Spleen (tissue), 11 donors: ENCODE measurements around the gene ROR1. TPM values are rescaled to one million over a fixed set of nuclear protein-coding genes. Genes with fewer than 3 reads are reported as not detected.

ENCODE experiments used
- DNase-seq: peaks from one replicate; pipeline ENCODE4 v3.0.0-alpha.2; 2020
- H3K27ac ChIP-seq, 8 donors: fragments of 200-600 bp; sonication (generic) in 7 of 8; 1 replicate in 4 of 8; 2 replicates in 4 of 8; pipeline versions ENCODE4 v1.5.0 to v1.8.0; 2016 to 2021; ENCODE audit warnings: inconsistent platforms in 4 of 8, mild to moderate bottlenecking in 4 of 8, moderate library complexity in 1 of 8
- H3K27me3 ChIP-seq, 7 donors: fragments of 200-600 bp; sonication (generic) in 6 of 7; replicated peaks in 1 of 7; 1 replicate in 4 of 7; 2 replicates in 3 of 7; pipeline versions ENCODE4 v1.5.0 to v1.8.0; 2016 to 2021; ENCODE audit warnings: inconsistent platforms in 3 of 7, mild to moderate bottlenecking in 1 of 7
- H3K36me3 ChIP-seq, 6 donors: fragments of 200-600 bp; sonication (generic) in 5 of 6; 1 replicate in 4 of 6; 2 replicates in 2 of 6; pipeline versions ENCODE4 v1.5.0 to v1.8.0; 2016 to 2021; ENCODE audit warnings: inconsistent platforms in 2 of 6
- H3K4me1 ChIP-seq, 6 donors: fragments of 200-600 bp; sonication (generic) in 5 of 6; 1 replicate in 3 of 6; 2 replicates in 3 of 6; pipeline versions ENCODE4 v1.5.0 to v1.8.0; 2016 to 2021; ENCODE audit warnings: inconsistent platforms in 3 of 6
- H3K4me3 ChIP-seq, 8 donors: fragments of 200-600 bp; sonication (generic) in 7 of 8; 1 replicate in 4 of 8; 2 replicates in 4 of 8; pipeline versions ENCODE4 v1.5.0 to v1.8.0; 2016 to 2021; ENCODE audit warnings: inconsistent platforms in 4 of 8, mild to moderate bottlenecking in 4 of 8, moderate library complexity in 2 of 8
- H3K9me3 ChIP-seq, 8 donors: fragments of 200-600 bp; sonication (generic) in 7 of 8; 1 replicate in 4 of 8; 2 replicates in 4 of 8; pipeline versions ENCODE4 v1.5.0 to v1.8.0; 2016 to 2021; ENCODE audit warnings: inconsistent platforms in 4 of 8
- POLR2A ChIP-seq, 3 donors: fragments of 450-650 bp; IDR thresholded peaks; one replicate each; pipeline ENCODE4 v1.5.1; 2017; ENCODE audit warnings: antibody characterized with exemption in 3 of 3, mild to moderate bottlenecking in 1 of 3
- POLR2AphosphoS5 ChIP-seq, 3 donors: sonication (generic); formaldehyde crosslinking; IDR thresholded peaks; one replicate each; pipeline ENCODE4 v1.5.1; 2017; ENCODE audit warnings: antibody characterized with exemption in 3 of 3
- WGBS, 5 donors: extraction: QIAGEN DNeasy Blood & Tissue Kit in 3 of 5; methylation state at CpG; one replicate each; pipeline versions ENCODE4 v1.1.5 to v1.1.7; 2013 to 2018; 5-methylcytosine and 5-hydroxymethylcytosine counted together
- intact Hi-C: fragments of 100-400 bp; cut with DNase I; formaldehyde crosslinking; loops from one replicate; pipeline ENCODE4 v1.15.0; 2023; ENCODE audit warnings: low total_unique reads
- polyA plus RNA-seq, 3 donors: library from polyadenylated mRNA; stranded (reverse); fragments of 200-250 nt; gene quantifications; one replicate each; pipeline ENCODE4 v1.2.1, GENCODE V29; 2013
- total RNA-seq, 7 donors: library from RNA; depleted of rRNA in 3 of 7; stranded (reverse); fragments of >200 nt in 3 of 7; fragmentation: NEBNext Ultra II Directional in 4 of 7; extraction: Animal tissue kit (Norgen Biotek cat#: 25700) in 4 of 7; gene quantifications; one replicate each; pipeline versions ENCODE4 v1.1.0 to v1.2.1, GENCODE V29; 2016 to 2021
- TF ChIP-seq, protein P1 (sequence below), 11 experiments: fragments of 200-600 bp in 7 of 11; fragments of 450-650 bp in 4 of 11; sonication (generic) in 4 of 11; IDR thresholded peaks in 8 of 11; conservative IDR thresholded peaks in 3 of 11; 1 replicate in 7 of 11; 2 replicates in 4 of 11; pipeline versions ENCODE4 v1.4.0 to v1.8.0; 2016 to 2021; ENCODE audit warnings: antibody characterized with exemption in 11 of 11, inconsistent platforms in 4 of 11, mild to moderate bottlenecking in 1 of 11
- donor health status: healthy with polysubstance abuse.
- donor health status: DM: no; HTN: no; CAD: no; lungs with moderate emphysema.
- donor health status: DM: no; HTN: no; CAD: no.
- donor health status: Bipolar disorder and iron deficiency.
- donor health status: healthy.
- donor health status: DM: no; HTN: no; CAD: no.
- donor health status: DM: yes; HTN: yes; CAD: no.

The ROR1 gene
- total and polyA plus RNA-seq, 10 donors, result 0.43 to 12.3 (median 6.4) TPM

DNA sequence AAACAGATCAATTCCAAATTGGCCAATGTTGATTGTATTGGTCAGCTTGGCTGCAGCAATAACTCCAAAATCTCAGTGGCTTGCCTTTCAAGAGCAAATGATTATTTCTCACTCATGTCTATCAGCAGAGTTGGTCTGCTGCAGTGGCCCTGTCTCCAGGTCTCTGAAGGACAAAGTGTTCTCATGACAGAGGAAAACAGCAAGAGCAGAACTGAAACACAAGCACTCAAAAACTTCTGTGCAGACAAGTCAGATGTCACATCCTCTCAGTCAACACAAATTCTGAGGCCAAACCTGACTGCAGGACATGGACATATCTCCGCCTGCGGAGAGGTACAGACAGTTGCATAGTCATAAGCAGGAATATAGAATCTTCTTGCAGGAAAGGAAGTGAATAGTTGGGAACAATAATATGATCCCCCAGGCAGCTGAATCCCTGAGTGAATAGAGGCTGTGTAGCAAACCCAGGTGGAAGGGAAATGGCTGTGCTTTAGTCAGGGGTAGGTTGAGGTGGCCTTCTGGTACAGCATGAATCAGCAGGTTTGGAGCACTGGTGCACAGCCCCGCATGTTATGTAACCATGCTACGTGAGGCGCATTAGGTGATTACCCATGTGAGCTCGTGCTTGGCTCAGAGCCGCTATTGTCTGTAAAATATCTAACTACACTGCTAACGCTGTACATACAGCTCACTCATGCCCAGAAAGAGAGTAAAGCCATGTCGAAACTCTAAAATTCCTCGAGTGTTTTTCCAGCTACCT, 412.5 kb downstream of the ROR1 start:
- DNase-seq, result no peak
- intact Hi-C loops, result no loop called here
- WGBS, 5 donors, result 76 to 94% (median 88%) methylated on average over 10 of the region's 10 CpGs

DNA sequence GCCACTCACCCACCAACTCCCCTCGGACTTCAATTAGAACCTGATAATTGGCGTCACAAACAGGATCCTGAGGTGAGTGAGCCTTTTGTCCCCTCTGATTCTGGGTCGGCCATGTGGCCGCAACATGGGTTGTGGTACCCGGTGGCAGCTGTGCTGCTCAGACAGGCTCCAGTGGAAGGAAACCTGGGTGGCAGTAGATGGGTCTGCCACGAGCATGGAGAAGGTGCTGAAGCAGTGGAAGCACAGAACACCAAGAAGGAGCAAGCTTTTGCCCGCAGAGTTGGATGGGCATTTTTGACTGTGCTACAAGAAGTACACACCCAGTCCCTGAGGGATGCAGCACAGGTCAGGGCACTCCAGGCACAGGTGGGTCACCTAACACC, 413.1 kb downstream of the ROR1 start:
- Histone ChIP-seq H3K27ac (no peak overlapping the region), H3K4me3 (no peak overlapping the region), H3K27me3 (no peaks in the 10 kb centered on the region), H3K9me3 (no peaks in the 10 kb centered on the region), H3K36me3 (no peaks in the 10 kb centered on the region), H3K4me1 (peaks cover 0 to 6% (median 2%) of the 10 kb centered on the region in 6 donors)
- intact Hi-C loops, result no loop called here
- no peak for DNase-seq
- WGBS, 5 donors, result 82 to 92% (median 86%) methylated on average over 7 of the region's 7 CpGs
- TF ChIP-seq, protein P1, sequence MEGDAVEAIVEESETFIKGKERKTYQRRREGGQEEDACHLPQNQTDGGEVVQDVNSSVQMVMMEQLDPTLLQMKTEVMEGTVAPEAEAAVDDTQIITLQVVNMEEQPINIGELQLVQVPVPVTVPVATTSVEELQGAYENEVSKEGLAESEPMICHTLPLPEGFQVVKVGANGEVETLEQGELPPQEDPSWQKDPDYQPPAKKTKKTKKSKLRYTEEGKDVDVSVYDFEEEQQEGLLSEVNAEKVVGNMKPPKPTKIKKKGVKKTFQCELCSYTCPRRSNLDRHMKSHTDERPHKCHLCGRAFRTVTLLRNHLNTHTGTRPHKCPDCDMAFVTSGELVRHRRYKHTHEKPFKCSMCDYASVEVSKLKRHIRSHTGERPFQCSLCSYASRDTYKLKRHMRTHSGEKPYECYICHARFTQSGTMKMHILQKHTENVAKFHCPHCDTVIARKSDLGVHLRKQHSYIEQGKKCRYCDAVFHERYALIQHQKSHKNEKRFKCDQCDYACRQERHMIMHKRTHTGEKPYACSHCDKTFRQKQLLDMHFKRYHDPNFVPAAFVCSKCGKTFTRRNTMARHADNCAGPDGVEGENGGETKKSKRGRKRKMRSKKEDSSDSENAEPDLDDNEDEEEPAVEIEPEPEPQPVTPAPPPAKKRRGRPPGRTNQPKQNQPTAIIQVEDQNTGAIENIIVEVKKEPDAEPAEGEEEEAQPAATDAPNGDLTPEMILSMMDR (IDR thresholded peaks at IDR 0.05 in 8 of 11, conservative IDR thresholded peaks at IDR 0.05 in 3 of 11), result no peak
- no peak for TF ChIP-seq POLR2A (IDR thresholded peaks at IDR 0.05)
- no peak for TF ChIP-seq POLR2AphosphoS5 (IDR thresholded peaks at IDR 0.05)

More for the DNA sequence above, 412.5 kb downstream of the ROR1 start:
- H3K4me3 ChIP-seq, result no peak overlapping the region
- peaks cover 0 to 6% (median 2%) of the 10 kb centered on the region in 6 donors for H3K4me1 ChIP-seq
- TF ChIP-seq POLR2AphosphoS5 (IDR thresholded peaks at IDR 0.05) (no peak), POLR2A (IDR thresholded peaks at IDR 0.05) (no peak)
- TF ChIP-seq, protein P1 (IDR thresholded peaks at IDR 0.05 in 8 of 11, conservative IDR thresholded peaks at IDR 0.05 in 3 of 11), result no peak
- no peaks in the 10 kb centered on the region for H3K9me3 ChIP-seq
- H3K27ac ChIP-seq, result no peak overlapping the region
- no peaks in the 10 kb centered on the region for H3K27me3 ChIP-seq
- H3K36me3 ChIP-seq, result no peaks in the 10 kb centered on the region

DNA sequence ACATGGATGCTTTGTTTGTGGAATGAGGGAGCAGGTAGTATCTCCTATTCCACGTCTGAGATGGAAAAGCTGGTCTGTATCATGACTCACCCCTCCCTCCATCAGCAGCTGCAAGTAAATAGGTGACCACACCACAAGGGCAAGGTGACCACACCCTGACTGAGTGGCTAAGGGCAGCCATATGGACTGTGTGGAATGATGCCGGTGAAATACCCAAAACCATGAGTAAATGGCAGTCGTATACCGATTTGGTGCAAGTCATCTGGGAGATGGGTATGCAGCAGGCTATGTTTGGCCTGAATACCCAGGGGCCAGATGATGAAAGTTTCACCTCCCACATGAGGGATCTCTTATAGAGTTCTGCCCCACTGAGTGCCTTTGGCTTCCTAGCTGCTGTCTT, 413.8 kb downstream of the ROR1 start:
- no peaks in the 10 kb centered on the region for H3K9me3 ChIP-seq
- no peak overlapping the region for H3K27ac ChIP-seq
- intact Hi-C loops, result no loop called here
- peaks cover 0 to 6% (median 2%) of the 10 kb centered on the region in 6 donors for H3K4me1 ChIP-seq
- 88 to 95% (median 89%) methylated on average over 4 of the region's 4 CpGs for WGBS, 5 donors
- no peak overlapping the region for H3K4me3 ChIP-seq
- H3K36me3 ChIP-seq, result no peaks in the 10 kb centered on the region
- TF ChIP-seq POLR2AphosphoS5 (IDR thresholded peaks at IDR 0.05), result no peak
- no peaks in the 10 kb centered on the region for H3K27me3 ChIP-seq
- no peak for DNase-seq

DNA sequence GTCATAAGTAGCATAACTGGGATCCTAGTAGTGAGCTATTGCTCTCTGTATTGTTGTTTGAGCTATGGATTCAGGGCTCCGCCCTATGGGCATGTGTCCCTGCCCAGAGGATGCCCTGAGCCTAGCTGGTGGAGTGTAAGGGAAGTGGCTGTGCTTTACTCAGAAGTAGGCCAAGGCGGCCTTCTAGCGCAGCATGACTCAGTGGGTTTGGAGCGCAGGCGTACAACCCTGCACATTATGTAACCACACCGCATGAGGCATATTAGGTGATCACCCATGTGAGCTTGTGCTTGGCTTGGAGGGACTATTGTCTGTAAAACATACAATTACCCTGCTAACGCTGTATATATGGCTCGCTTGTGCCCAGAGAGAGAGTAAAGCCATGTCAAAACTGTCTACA, 418.5 kb downstream of the ROR1 start:
- 94 to 98% (median 97%) methylated on average over 8 of the region's 8 CpGs for WGBS, 5 donors
- intact Hi-C loops, result no loop called here
- no peak overlapping the region for H3K4me3 ChIP-seq

More for the DNA sequence above, 418.5 kb downstream of the ROR1 start:
- Histone ChIP-seq H3K4me1 (no peaks in the 10 kb centered on the region), H3K27me3 (no peaks in the 10 kb centered on the region), H3K36me3 (no peaks in the 10 kb centered on the region), H3K27ac (no peak overlapping the region), H3K9me3 (no peaks in the 10 kb centered on the region)
- no peak for TF ChIP-seq POLR2AphosphoS5 (IDR thresholded peaks at IDR 0.05)
- no peak for TF ChIP-seq POLR2A (IDR thresholded peaks at IDR 0.05)
- TF ChIP-seq, protein P1 (IDR thresholded peaks at IDR 0.05 in 8 of 11, conservative IDR thresholded peaks at IDR 0.05 in 3 of 11), result no peak
- DNase-seq, result no peak
